Activated T-cell treated with anti-CD3 and anti-CD28 coated beads for 4 hours (primary cell): ENCODE data around the gene DLG2.
"Not testable (repeated sequence)": the region's sequence is repeated elsewhere in the genome, so short reads cannot be mapped to it uniquely, and the experiment has no call there.

Experiments
- DNase-seq: peaks from one replicate; pipeline ENCODE4 v3.0.0-alpha.2; 2020

DLG2 gene

GRCh38 chr11:84413549-84413948 is 1213.6 kb downstream of the DLG2 start:
- DNase-seq = no peak

GRCh38 chr11:84412862-84413261 is 1214.3 kb downstream of the DLG2 start:
- DNase-seq = no peak

GRCh38 chr11:84408946-84409411 is 1218.2 kb downstream of the DLG2 start:
- DNase-seq = no peak

GRCh38 chr11:84407091-84407490 is 1220.1 kb downstream of the DLG2 start:
- DNase-seq = no peak

- no peak for DNase-seq
Measured at GRCh38 chr11:84398017-84398626, 1229.0 kb downstream of the DLG2 start.

GRCh38 chr11:84396521-84396920 is 1230.6 kb downstream of the DLG2 start:
- DNase-seq = no peak

GRCh38 chr11:84390441-84391078 is 1236.6 kb downstream of the DLG2 start:
- no peak for DNase-seq

- DNase-seq = no peak
Measured at GRCh38 chr11:84389696-84390095, 1237.4 kb downstream of the DLG2 start.

- DNase-seq = no peak
Measured at GRCh38 chr11:84384731-84385130, 1242.4 kb downstream of the DLG2 start.

- DNase-seq = no peak
Measured at GRCh38 chr11:84383576-84383975, 1243.6 kb downstream of the DLG2 start.

GRCh38 chr11:84381666-84382065 is 1245.5 kb downstream of the DLG2 start:
- DNase-seq = no peak

GRCh38 chr11:84372381-84372950 is 1254.7 kb downstream of the DLG2 start:
- DNase-seq = no peak

- no peak for DNase-seq
Measured at GRCh38 chr11:84358034-84358433, 1269.1 kb downstream of the DLG2 start.

GRCh38 chr11:84355911-84356310 is 1271.2 kb downstream of the DLG2 start:
- no peak for DNase-seq

- DNase-seq = no peak
Measured at GRCh38 chr11:84345597-84345996, 1281.5 kb downstream of the DLG2 start.

GRCh38 chr11:84345027-84345426 is 1282.1 kb downstream of the DLG2 start:
- DNase-seq = no peak

- no peak for DNase-seq
Measured at GRCh38 chr11:84339796-84340195, 1287.3 kb downstream of the DLG2 start.

GRCh38 chr11:84333221-84333620 is 1293.9 kb downstream of the DLG2 start:
- no peak for DNase-seq

- no peak for DNase-seq
Measured at GRCh38 chr11:84322211-84322610, 1304.9 kb downstream of the DLG2 start.

- DNase-seq = no peak
Measured at GRCh38 chr11:84319863-84320262, 1307.3 kb downstream of the DLG2 start.

- DNase-seq = no peak
Measured at GRCh38 chr11:84316866-84317555, 1310.1 kb downstream of the DLG2 start.

- DNase-seq = no peak
Measured at GRCh38 chr11:84313830-84314359, 1313.2 kb downstream of the DLG2 start.

- DNase-seq = no peak
Measured at GRCh38 chr11:84310268-84310667, 1316.9 kb downstream of the DLG2 start.

GRCh38 chr11:84308491-84308890 is 1318.7 kb downstream of the DLG2 start:
- not testable (repeated sequence) for DNase-seq
